NCI-H146 treated with DMSO at 0.1 percent for 48 hours (cell line): Measurements from ENCODE around the gene ATP6V1G2.
"Not testable (repeated sequence)": the region's sequence is repeated elsewhere in the genome, so short reads cannot be mapped to it uniquely, and the experiment has no call there.

Experiments
- DNase-seq: peaks from one replicate; lab custom pipeline; 2025; ENCODE audit not compliant: unreplicated experiment; lab: John Stamatoyannopoulos, UW

ATP6V1G2 gene

GRCh38 chr6:31546339-31546957 lies at the start of gene ATP6V1G2:
TSS of gene ATP6V1G2 (minus strand) at chr6:31546608. CDS start at chr6:31546559, 49 bp downstream.
- peak; percentile 96 for DNase-seq

GRCh38 chr6:31592396-31592771 lies 46.0 kb upstream of the ATP6V1G2 start:
- DNase-seq: no peak

GRCh38 chr6:31590691-31591090 lies 44.3 kb upstream of the ATP6V1G2 start:
- not testable (repeated sequence) for DNase-seq

- no peak for DNase-seq
Measured at GRCh38 chr6:31588871-31589650, 42.7 kb upstream of the ATP6V1G2 start.

GRCh38 chr6:31587791-31588777 lies 41.7 kb upstream of the ATP6V1G2 start:
- DNase-seq: no peak

GRCh38 chr6:31586599-31587281 lies 40.3 kb upstream of the ATP6V1G2 start:
- DNase-seq: no peak

- DNase-seq: no peak
Measured at GRCh38 chr6:31586008-31586407, 39.6 kb upstream of the ATP6V1G2 start, which contains the start of gene LST1. TSS of gene LST1 (plus strand) at chr6:31586277. CDS start at chr6:31587300, 1,023 bp downstream.

GRCh38 chr6:31585491-31585890 lies 39.1 kb upstream of the ATP6V1G2 start:
- DNase-seq: no peak

- no peak for DNase-seq
Measured at GRCh38 chr6:31582230-31582643, 35.8 kb upstream of the ATP6V1G2 start, which contains the start of gene LTB. TSS of gene LTB (minus strand) at chr6:31582424. CDS start at chr6:31582417, 7 bp downstream.

GRCh38 chr6:31581434-31582229 lies 35.2 kb upstream of the ATP6V1G2 start:
- no peak for DNase-seq

GRCh38 chr6:31580807-31581433 lies 34.5 kb upstream of the ATP6V1G2 start:
- peak; percentile 41 for DNase-seq

- no peak for DNase-seq
Measured at GRCh38 chr6:31580438-31580740, 34.0 kb upstream of the ATP6V1G2 start.

GRCh38 chr6:31579546-31580437 lies 33.4 kb upstream of the ATP6V1G2 start:
- DNase-seq: no peak

- DNase-seq: no peak
Measured at GRCh38 chr6:31579119-31579505, 32.7 kb upstream of the ATP6V1G2 start.

- no peak for DNase-seq
Measured at GRCh38 chr6:31578184-31579118, 32.0 kb upstream of the ATP6V1G2 start.

GRCh38 chr6:31577579-31577966 lies 31.2 kb upstream of the ATP6V1G2 start:
- DNase-seq: no peak

- DNase-seq: no peak
Measured at GRCh38 chr6:31576897-31577578, 30.6 kb upstream of the ATP6V1G2 start.
